ENCODE data around the gene CLBA1. TPM values are rescaled to one million over a fixed set of nuclear protein-coding genes. Genes with fewer than 3 reads are reported as not detected.

CLBA1 gene
- total RNA-seq, 1 donor, result 12.3 TPM

DNA sequence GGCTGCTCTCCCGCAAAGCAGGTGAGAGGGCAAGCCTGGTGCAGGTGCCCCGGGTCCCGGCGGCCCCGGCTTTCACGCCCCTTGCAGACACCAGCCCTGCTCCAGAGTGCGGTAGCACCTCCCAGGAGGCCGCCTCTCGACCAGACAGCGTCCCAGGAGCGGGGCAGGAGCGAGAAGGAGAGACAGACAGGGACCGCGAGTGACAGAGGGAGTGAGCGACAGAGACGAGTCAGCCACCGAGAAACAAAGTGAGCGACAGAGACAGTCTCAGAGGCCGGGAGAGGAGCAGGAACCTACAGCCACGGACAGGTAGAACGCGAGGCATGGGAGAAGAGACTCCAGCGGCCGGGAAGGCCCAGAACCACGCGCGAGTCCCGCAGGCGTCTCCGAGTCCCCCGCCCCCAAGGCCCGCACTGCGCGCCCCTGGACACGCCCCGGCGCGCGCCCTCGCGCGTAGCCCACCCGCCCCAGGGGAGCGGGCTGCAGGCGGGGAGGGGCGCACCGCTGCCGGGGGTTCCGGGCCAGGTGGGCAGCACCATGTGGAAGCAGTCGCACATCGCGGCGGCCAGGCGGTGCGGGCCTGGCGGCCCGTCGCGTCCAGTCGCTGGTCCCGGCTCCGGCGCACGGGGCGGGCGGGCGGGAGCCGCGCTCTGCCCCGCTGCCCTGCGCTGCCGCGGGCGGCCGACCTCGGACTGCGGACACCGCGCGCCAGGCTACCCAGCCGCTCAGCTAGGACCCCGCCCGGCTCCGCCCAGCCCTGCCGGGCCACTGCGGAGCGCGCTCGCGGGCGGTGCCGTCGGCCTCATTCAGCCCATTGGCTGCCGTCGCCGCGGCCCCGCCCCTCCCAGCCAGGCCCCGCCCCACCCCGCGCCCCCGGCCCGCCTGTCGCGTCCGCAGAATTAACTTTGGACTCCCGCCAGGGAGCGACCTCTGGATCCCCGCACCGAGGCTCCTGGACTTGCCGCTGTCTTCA, 7.6 kb upstream of the CLBA1 start, which contains the start of gene AHNAK2:
TSS of gene AHNAK2 (minus strand) at position 694 of the 973 bp plus-strand sequence. CDS start at position 557, 137 bp downstream.
- Histone ChIP-seq H3K9me3 (ENCODE audit: low read depth, low read length) (no peaks in the 10 kb centered on the region), H3K4me2 (ENCODE audit: insufficient read depth, low read length) (peak within 1 kb of the TSS; percentile 87), H3K79me2 (ENCODE audit: insufficient read depth, low read length) (no peaks in the 10 kb centered on the region), H3K4me1 (ENCODE audit: insufficient read depth, low read length) (peaks cover 20% of the 10 kb centered on the region), H3K36me3 (ENCODE audit: insufficient read depth, low read length) (no peaks in the 10 kb centered on the region), H3K4me3 (ENCODE audit: insufficient read depth, low read length) (peak within 1 kb of the TSS; percentile 68), H3K27ac (ENCODE audit: low read depth, low read length) (no peak within 1 kb of the TSS), H2AFZ (ENCODE audit: low read length) (peak within 1 kb of the TSS; percentile 84), H4K20me1 (ENCODE audit: insufficient read depth, low read length) (no peaks in the 10 kb centered on the region), H3K27me3 (ENCODE audit: insufficient read depth, low read length) (no peaks in the 10 kb centered on the region)
- peak; percentile 98 for DNase-seq (ENCODE audit: insufficient read length, low spot score, missing footprints)
- no peak for TF ChIP-seq CTCF (IDR thresholded peaks at IDR 0.05; ENCODE audit: extremely low read depth, low read depth, low read length)

- Histone ChIP-seq H2AFZ (ENCODE audit: low read length) (no peak overlapping the region), H3K79me2 (ENCODE audit: insufficient read depth, low read length) (no peaks in the 10 kb centered on the region), H3K4me3 (ENCODE audit: insufficient read depth, low read length) (no peak overlapping the region), H3K4me1 (ENCODE audit: insufficient read depth, low read length) (peaks cover 10% of the 10 kb centered on the region), H3K9me3 (ENCODE audit: low read depth, low read length) (no peaks in the 10 kb centered on the region), H3K4me2 (ENCODE audit: insufficient read depth, low read length) (peak overlapping the region; percentile 39), H3K36me3 (ENCODE audit: insufficient read depth, low read length) (no peaks in the 10 kb centered on the region), H3K27ac (ENCODE audit: low read depth, low read length) (no peak overlapping the region), H4K20me1 (ENCODE audit: insufficient read depth, low read length) (no peaks in the 10 kb centered on the region), H3K27me3 (ENCODE audit: insufficient read depth, low read length) (no peaks in the 10 kb centered on the region)
- TF ChIP-seq CTCF (IDR thresholded peaks at IDR 0.05; ENCODE audit: extremely low read depth, low read depth, low read length), result no peak
- DNase-seq (ENCODE audit: insufficient read length, low spot score, missing footprints), result peak; percentile 76
These were observed 6.6 kb upstream of the CLBA1 start for GRCh38 chr14:104978746-104979691.

DNA sequence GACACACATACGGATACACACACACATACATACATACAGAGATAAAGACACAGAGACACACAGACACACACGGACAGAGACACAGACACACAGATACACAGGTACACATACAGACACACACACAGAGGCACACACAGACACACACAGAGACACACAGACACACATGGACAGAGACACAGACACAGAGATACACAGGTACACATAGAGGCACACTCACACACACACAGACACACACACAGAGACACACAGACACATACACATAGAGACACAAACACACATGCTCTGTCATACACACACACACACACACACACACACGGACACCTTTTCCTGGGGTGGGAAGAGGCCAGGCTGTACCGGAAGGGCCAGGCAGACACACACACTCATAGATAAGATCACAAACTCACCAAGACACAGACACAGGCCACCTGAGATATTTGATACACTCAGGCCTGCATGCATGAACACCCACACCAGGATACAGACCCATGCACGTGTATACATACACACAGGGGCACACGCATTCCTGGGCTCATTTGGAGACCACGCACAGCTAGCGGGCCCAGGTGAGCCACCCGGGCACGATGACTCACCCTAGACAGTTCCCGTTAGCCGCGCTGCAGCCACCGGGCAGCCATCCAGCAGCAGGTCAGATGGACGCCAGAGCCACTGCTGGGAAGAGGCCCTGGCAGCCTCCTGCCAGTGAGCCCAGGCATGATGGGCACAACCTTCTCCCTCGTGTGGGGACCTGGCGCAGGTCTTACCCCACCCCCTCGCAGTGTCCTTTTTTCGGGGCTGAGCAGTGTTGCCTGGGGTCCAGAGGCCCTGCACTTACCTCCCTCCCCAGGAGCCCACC, 5.6 kb upstream of the CLBA1 start:
- no peak overlapping the region for H2AFZ ChIP-seq (ENCODE audit: low read length)
- H3K79me2 ChIP-seq (ENCODE audit: insufficient read depth, low read length), result no peaks in the 10 kb centered on the region
- no peaks in the 10 kb centered on the region for H3K27me3 ChIP-seq (ENCODE audit: insufficient read depth, low read length)
- H3K4me3 ChIP-seq (ENCODE audit: insufficient read depth, low read length), result no peak overlapping the region
- H4K20me1 ChIP-seq (ENCODE audit: insufficient read depth, low read length), result no peaks in the 10 kb centered on the region
- no peak overlapping the region for H3K27ac ChIP-seq (ENCODE audit: low read depth, low read length)
- no peak for TF ChIP-seq CTCF (IDR thresholded peaks at IDR 0.05; ENCODE audit: extremely low read depth, low read depth, low read length)
- H3K36me3 ChIP-seq (ENCODE audit: insufficient read depth, low read length), result no peaks in the 10 kb centered on the region
- DNase-seq (ENCODE audit: insufficient read length, low spot score, missing footprints), result peak; percentile 79
- peaks cover 4% of the 10 kb centered on the region for H3K4me1 ChIP-seq (ENCODE audit: insufficient read depth, low read length)
- no peak overlapping the region for H3K4me2 ChIP-seq (ENCODE audit: insufficient read depth, low read length)
- H3K9me3 ChIP-seq (ENCODE audit: low read depth, low read length), result no peaks in the 10 kb centered on the region
